ENCODE data around the gene KRT1. TPM values are rescaled to one million over a fixed set of nuclear protein-coding genes. Genes with fewer than 3 reads are reported as not detected.

Gene KRT1
- total and polyA plus RNA-seq, 7 donors, result not detected

GRCh38 chr12:52667931-52668330 lies 12.3 kb downstream of the KRT1 start:
- Histone ChIP-seq H3K27ac (no peak overlapping the region), H3K36me3 (no peaks in the 10 kb centered on the region), H3K9me3 (no peaks in the 10 kb centered on the region), H3K4me3 (no peak overlapping the region), H3K27me3 (peaks cover 0 to 9% (median 8%) of the 10 kb centered on the region in 3 donors), H3K4me1 (peaks cover 0 to under 1% (median 0%) of the 10 kb centered on the region in 4 donors)
- TF ChIP-seq EP300 (IDR thresholded peaks at IDR 0.05) (no peak), POLR2AphosphoS5 (IDR thresholded peaks at IDR 0.05) (no peak), POLR2A (IDR thresholded peaks at IDR 0.05) (no peak), CTCF (IDR thresholded peaks at IDR 0.05) (no peak)
- WGBS, 2 donors, result 70 to 83% methylated on average over 7 of the region's 7 CpGs
- intact Hi-C loops (cut with DNase I), result no loop called here
- DNase-seq, result no peak

- H3K4me3 ChIP-seq, result no peak overlapping the region
- H3K9me3 ChIP-seq, result no peaks in the 10 kb centered on the region
- H3K36me3 ChIP-seq, result no peaks in the 10 kb centered on the region
- intact Hi-C loops (cut with DNase I), result no loop called here
- H3K27ac ChIP-seq, result no peak overlapping the region
- no peaks in the 10 kb centered on the region for H3K4me1 ChIP-seq
- 34 to 66% methylated on average over 9 of the region's 9 CpGs for WGBS, 2 donors
- no peak for TF ChIP-seq CTCF (IDR thresholded peaks at IDR 0.05)
- DNase-seq, result no peak
- peaks cover 0 to 9% (median 8%) of the 10 kb centered on the region in 3 donors for H3K27me3 ChIP-seq
Observed at GRCh38 chr12:52667509-52667908, 12.7 kb downstream of the KRT1 start.

- no peak for DNase-seq
- Histone ChIP-seq H3K27me3 (peaks cover 0 to 9% (median 8%) of the 10 kb centered on the region in 3 donors), H3K4me3 (no peak overlapping the region), H3K27ac (no peak overlapping the region), H3K4me1 (no peaks in the 10 kb centered on the region), H3K9me3 (no peaks in the 10 kb centered on the region), H3K36me3 (no peaks in the 10 kb centered on the region)
- intact Hi-C loops (cut with DNase I), result no loop called here
- TF ChIP-seq POLR2A (IDR thresholded peaks at IDR 0.05) (no peak), POLR2AphosphoS5 (IDR thresholded peaks at IDR 0.05) (no peak), CTCF (IDR thresholded peaks at IDR 0.05) (no peak), EP300 (IDR thresholded peaks at IDR 0.05) (no peak)
- 69 to 85% methylated on average over 3 of the region's 3 CpGs for WGBS, 2 donors
Observed at GRCh38 chr12:52666471-52666870, 13.7 kb downstream of the KRT1 start.

GRCh38 chr12:52663420-52663819 lies 16.8 kb downstream of the KRT1 start:
- no peak for TF ChIP-seq CTCF (IDR thresholded peaks at IDR 0.05)
- no peak for TF ChIP-seq POLR2A (IDR thresholded peaks at IDR 0.05)
- no peak for TF ChIP-seq EP300 (IDR thresholded peaks at IDR 0.05)
- H3K36me3 ChIP-seq, result no peaks in the 10 kb centered on the region
- H3K27ac ChIP-seq, result no peak overlapping the region
- H3K4me3 ChIP-seq, result no peak overlapping the region
- no peaks in the 10 kb centered on the region for H3K9me3 ChIP-seq
- peaks cover 0 to 9% (median 8%) of the 10 kb centered on the region in 3 donors for H3K27me3 ChIP-seq
- H3K4me1 ChIP-seq, result no peaks in the 10 kb centered on the region
- DNase-seq, result no peak
- intact Hi-C loops (cut with DNase I), result no loop called here

GRCh38 chr12:52662918-52663229 lies 17.3 kb downstream of the KRT1 start:
- H3K9me3 ChIP-seq, result no peaks in the 10 kb centered on the region
- peaks cover 0 to 9% (median 8%) of the 10 kb centered on the region in 3 donors for H3K27me3 ChIP-seq
- H3K27ac ChIP-seq, result no peak overlapping the region
- no peak overlapping the region for H3K4me3 ChIP-seq
- H3K36me3 ChIP-seq, result no peaks in the 10 kb centered on the region
- no peak for DNase-seq
- intact Hi-C loops (cut with DNase I), result no loop called here
- TF ChIP-seq POLR2A (IDR thresholded peaks at IDR 0.05) (no peak), EP300 (IDR thresholded peaks at IDR 0.05) (no peak), POLR2AphosphoS5 (IDR thresholded peaks at IDR 0.05) (no peak), CTCF (IDR thresholded peaks at IDR 0.05) (no peak)
- no peaks in the 10 kb centered on the region for H3K4me1 ChIP-seq
